ENCODE data around the gene MTARC2.
"Not testable (repeated sequence)": the region's sequence is repeated elsewhere in the genome, so short reads cannot be mapped to it uniquely, and the experiment has no call there.

The MTARC2 gene

GRCh38 chr1:220748089-220748934, at the start of gene MTARC2:
Gene MTARC2, plus strand, starts transcription at chr1:220748322. Its CDS starts 210 bp downstream, at chr1:220748532.
- DNase-seq: no peak

DNA sequence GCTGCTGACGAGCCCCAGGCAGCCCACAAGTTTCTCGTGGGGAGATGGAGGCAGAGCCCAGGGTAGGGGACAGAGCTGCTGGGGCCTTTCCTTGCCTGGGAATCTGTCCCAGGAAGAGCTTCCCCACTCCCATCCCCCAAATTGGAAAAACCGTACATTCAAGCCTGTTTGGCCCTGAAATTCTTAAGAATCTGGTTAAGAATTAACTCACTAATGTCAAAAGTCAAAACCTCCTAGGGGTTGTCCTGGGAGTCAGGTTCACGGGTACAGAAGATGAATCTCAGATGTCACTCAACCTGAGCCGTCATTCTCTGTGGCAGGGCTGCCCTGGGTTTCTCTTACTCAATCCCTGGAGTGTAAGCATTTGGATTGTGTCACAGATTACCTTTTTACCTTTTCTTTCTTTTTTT, 49.5 kb upstream of the MTARC2 start:
- no peak for DNase-seq

GRCh38 chr1:220699044-220699443, 49.1 kb upstream of the MTARC2 start:
- DNase-seq: no peak

GRCh38 chr1:220700556-220701179, 47.5 kb upstream of the MTARC2 start:
- no peak for DNase-seq

GRCh38 chr1:220701974-220702373, 46.1 kb upstream of the MTARC2 start:
- DNase-seq: no peak

DNA sequence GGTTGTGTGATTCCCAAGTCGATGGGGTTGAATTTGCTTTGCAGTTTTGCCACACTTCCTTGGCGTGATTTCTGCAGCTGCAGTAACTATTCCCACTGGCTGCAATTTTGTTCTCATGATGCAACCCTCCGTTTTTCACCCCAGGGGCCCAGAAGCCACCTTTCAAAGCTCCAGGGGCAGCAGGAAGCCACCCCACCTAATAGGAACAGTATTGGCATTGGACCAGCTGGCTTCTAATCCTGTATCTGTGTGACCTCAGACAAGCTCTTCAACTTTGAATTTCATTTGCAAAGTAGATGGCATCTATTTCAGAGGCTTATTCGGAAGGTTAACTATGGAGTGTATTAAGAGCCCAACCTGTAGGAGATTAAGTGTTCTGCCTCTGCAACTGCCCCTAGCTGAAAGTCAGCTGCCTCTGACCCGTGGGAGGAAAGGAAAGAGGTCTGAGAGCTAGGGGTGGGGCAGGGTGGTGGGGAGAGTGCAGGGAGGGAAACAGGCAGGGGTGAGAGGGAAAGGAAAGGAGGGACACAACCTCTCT, 45.3 kb upstream of the MTARC2 start:
- no peak for DNase-seq

GRCh38 chr1:220703305-220703704, 44.8 kb upstream of the MTARC2 start:
- no peak for DNase-seq

GRCh38 chr1:220705782-220706181, 42.3 kb upstream of the MTARC2 start:
- DNase-seq: no peak

DNA sequence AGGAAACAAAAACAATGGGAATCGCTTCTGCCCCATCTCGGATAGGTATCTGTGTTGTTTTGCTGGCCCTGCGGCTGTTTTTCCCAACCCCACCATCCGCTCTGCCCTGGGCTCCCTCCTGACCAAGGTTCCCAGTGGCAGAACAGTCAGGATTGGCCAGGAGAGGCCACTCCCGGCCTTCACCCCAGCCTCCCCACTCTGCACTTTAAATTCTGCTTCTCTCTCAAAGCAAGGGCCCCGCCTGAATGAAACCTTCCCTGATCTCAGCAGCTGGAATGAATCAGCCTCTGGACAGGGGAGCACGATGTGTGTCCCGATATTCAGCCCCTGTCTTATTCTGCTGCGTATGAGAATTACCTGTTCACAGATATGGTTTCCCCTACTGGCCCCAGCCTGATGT, 41.6 kb upstream of the MTARC2 start:
- no peak for DNase-seq

GRCh38 chr1:220707160-220707559, 41.0 kb upstream of the MTARC2 start:
- no peak for DNase-seq

- DNase-seq: no peak
Measured at GRCh38 chr1:220708244-220708643, 39.9 kb upstream of the MTARC2 start.

DNA sequence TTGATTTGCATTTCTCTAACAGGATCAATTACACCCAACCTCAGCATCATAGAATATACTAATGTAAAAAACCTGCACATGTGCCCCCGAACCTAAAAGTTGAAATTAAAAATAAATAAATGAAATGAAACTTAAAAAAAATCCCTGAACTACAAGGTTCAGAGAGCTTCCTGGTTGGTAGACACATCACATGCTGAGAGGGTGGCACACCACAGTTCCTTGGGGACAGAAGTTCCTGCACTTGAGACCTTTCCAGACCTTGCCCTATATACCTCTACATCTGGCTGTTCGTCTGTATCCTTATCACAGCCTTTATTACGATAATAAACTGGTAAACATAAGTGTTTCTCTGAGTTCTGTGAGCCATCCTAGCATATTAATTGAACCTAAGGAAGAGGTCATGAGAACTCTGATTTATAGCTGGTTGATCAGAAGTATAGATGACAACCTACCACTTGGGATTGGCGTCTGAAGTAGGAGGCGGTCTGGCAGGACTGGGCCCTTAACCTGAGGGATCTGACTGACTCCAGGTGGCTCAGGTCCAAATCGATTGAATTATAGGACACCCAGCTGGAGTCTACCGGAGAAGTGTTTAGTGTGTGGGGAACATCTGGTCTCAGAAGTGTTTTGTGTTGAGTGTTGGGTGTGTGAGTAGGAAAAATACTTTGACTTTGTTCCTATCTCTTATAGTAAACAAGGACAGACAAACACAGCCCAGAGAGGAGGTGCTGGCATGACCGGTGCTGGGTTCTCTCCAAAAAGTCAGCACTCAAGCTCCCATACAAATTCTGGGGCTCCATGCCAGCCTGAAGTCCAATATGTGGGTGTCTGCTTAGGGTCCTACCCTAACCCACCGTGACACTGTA, 39.0 kb upstream of the MTARC2 start:
- no peak for DNase-seq

DNA sequence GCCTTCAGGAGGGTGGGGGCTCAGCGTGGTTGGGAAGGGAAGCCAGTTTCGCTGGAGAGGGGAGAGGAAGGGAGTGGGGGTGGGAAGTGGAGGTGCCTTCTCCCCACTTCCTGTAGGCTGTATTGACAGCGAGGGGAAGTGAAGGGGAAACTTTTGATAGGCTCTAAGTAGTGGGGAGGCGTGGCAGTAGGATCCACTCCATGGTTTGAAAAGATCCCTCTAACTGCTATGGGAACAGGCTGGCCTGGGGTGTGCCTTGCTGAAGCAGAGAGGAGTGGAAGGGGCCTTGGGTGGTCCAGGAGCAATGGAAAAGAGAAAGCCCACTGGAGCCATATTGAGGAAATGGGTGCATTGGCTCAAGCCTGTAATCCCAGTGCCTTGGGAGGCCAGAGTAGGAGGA, 37.8 kb upstream of the MTARC2 start:
- DNase-seq: no peak

DNA sequence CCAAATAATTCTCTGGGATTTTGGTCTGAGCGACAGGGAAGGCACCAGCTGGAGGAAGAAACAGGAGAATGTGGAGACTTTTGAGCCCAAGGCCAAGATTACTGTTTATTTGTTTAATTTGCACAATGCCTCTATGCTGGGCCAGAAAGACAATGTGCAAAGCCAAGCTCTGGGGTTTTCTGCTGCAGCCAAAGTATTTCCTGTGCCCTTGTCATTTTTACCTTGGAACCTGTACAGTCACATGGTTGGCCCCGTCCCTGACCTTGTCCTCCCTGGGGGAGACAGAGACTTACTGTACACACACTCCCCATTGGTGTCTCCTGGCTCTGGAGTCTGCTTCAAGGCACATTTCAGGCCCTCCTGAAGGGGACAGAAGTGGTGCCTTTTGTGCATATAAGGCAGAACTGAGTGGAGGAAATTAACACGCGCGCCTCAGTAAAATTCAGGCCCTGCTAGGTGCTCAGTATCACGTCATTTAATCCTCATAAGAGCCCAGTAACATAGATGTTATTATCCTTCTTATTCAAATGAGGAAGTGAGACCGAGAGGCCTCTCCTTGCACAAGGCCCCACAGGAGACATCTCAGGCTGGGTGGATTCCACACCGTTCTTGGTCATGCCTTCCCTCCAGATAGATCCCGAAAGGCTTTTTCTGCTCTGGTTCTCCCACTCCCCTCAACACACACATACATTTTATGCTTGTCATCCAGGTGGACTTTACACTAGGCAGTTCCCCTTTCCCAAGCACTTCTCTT, 36.9 kb upstream of the MTARC2 start:
- no peak for DNase-seq

DNA sequence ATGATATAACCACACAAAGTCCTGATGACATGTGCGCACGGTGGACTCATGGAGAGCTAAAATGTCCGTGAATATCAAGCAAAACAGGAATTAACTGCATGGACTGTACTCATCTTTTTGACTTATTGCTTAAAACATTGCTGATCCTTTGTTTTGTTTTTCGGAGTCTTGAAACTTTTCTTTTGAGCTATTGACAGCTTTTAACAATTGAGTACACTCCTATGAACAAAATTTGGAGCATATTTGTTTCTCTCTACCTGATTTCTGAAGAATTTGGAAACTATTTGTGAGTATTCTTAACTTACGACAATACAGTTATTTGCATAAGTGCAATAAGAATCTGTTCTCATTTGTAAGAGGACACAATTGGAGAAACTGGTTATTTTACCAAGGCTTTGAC, 32.1 kb upstream of the MTARC2 start:
- DNase-seq: not testable (repeated sequence)

DNA sequence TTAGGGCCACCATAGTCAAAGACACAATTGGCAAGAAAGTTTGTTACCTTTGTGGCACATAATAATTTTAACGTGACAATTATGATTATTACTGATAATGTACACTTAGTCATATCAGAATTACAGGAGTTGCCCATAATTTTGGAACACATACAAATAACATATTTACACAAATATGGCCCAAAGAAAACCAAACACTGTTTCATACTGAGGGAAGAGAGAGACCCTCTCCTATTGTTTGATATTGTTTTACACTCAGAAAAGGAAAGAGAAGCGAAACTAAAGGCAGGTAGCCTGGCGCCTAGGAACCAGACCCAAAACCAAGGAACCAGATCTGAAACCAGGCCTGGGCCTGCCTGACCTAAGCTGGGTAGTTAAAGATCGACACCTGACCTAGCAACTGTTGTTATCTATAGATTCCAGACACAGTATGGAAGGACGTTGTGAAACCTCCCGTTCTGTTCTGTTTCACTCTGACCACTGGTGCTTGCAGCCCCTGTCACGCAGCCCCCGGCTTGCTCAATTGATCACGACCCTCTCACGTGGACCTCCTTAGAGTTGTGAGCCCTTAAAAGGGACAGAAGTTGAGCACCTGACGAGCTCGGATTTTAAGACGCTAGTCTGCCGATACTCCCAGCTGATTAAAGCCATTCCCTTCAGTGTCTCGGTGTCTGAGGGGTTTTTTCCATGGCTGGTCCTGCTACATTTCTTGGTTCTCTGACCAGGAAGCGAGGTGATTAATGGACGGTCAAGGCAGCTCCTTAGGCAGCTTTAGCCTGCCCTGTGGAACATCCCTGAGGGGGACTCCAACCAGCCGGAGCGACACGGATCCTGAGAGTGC, 30.1 kb upstream of the MTARC2 start:
- no peak for DNase-seq

GRCh38 chr1:220721266-220721665, 26.9 kb upstream of the MTARC2 start:
- DNase-seq: not testable (repeated sequence)

DNA sequence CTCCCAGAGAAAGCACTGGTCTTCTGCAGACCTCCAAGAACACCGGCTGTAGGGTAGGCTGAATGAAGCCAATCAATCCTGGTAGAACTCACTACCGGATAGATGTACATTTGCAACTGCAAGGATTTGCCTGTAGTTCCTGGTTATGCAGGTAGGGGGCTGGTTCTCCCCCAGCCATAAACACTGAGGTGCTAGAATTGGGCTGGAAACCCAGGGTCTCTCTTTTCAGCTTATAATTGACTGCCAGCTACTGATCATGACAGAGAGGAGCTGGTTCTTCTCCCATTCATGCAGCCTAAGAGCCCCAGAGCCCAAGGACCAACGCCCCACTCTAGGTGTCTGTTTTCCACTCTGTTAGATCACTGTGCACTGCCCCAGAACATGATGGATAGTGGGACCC, 21.5 kb upstream of the MTARC2 start:
- DNase-seq: no peak

DNA sequence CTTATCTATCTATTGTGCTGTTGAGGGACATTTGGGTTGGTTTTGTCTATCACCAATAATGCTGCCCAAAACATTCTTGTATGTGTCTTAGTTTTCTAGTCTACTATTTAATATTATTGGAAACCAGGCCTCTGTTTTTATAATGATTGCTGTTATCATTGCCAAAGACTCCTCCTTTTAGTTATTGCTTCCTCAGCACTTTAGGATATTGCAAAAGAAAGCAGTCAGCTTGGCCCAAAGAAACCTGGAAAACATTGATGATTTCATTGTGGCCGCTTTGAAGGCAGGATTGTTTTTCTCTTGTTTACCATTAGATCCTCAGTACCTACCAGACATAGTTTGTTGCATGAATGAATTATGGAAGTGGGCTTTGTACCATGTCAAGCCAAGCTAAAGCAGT, 20.6 kb upstream of the MTARC2 start:
- DNase-seq: no peak

DNA sequence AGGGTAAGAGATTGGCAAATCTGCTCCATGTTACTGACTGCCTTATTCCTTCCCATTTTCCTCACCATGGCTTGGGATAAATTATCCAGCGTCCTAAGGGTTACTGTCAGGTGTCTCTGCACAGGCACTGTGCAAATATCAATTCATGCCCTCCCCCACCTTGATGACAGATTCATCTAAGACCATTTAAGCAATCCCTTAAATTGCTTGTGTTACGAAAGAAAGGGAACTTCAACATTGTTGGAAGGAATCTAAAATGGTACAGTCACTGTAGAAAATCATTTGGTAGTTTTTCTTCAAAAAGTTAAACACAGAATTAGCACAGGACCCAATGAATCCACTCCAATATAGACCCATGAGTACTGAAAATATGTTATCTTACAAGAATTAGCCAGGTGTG, 17.6 kb upstream of the MTARC2 start:
- no peak for DNase-seq

GRCh38 chr1:220732137-220732536, 16.0 kb upstream of the MTARC2 start:
- DNase-seq: no peak

DNA sequence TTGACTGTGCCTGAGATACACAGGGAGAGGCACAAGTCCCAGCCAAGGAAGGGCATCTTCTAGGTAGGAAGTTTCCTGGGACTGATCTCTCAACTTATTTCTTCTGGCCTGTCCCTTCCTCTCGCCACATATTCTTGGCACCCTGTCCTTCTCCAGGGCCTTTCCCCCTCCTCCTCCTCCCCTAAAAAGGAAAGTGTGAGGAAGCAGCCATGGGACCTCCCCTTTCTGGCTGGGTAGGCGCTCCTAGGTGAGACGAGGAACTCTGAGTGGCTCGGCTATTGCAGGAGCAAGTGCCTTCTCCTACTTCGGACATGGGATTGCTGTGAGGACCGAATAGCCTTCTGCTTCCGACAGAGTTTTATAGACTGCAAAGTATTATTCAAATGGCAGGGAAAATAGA, 15.5 kb upstream of the MTARC2 start:
- no peak for DNase-seq

Data from cortex of kidney (tissue), 1 donor.